Endothelial cell of umbilical vein (primary cell): ENCODE data around the gene MFSD6. TPM values are rescaled to one million over a fixed set of nuclear protein-coding genes. Genes with fewer than 3 reads are reported as not detected.

Experiments
- BruUV-seq: library from RNA; stranded (reverse); fragments of 400-500 nt; replicated peaks from 2 replicates; lab custom pipeline; 2021; lab: Mats Ljungman, UMichigan
- CTCF ChIA-PET: fragments of 300-600, 350-600 bp; sonication (Branson Sonifier 250); formaldehyde crosslinking; loops from one replicate; lab custom pipeline; 2021; ENCODE audit warnings: antibody characterized with exemption, inconsistent platforms; lab: Charles Lee
- POLR2A ChIA-PET: fragments of 300-600, 350-600 bp; sonication (Branson Sonifier 250); formaldehyde crosslinking; loops from one replicate; lab custom pipeline; 2021; ENCODE audit warnings: antibody characterized with exemption, inconsistent platforms; lab: Charles Lee
- DNase-seq: peaks from one replicate; pipeline ENCODE4 v3.0.0-alpha.2; 2011; ENCODE audit warnings: low read depth, low spot score
- FAIRE-seq: peaks from 2 replicates; lab custom pipeline; 2011; peaks lifted over from hg19 to GRCh38; lab: Jason Lieb, UNC
- H2AFZ ChIP-seq: 2 replicates; pipeline ENCODE4 v1.6.0; 2012; ENCODE audit warnings: low read depth, low read length, control low read depth, inconsistent platforms
- H3K27ac ChIP-seq: 2 replicates; pipeline ENCODE4 v1.5.1; 2011; ENCODE audit warnings: low read depth, mild to moderate bottlenecking, control low read depth, low read length, moderate library complexity; ENCODE audit not compliant: insufficient read depth
- H3K27me3 ChIP-seq, 2 experiments: 2 replicates each; pipeline versions ENCODE4 v1.6.0 to v1.6.1; 2011; ENCODE audit warnings: low read length in 2 of 2, mixed read lengths in 1 of 2; ENCODE audit not compliant: control insufficient read depth in 2 of 2, insufficient read depth in 2 of 2
- H3K36me3 ChIP-seq, 2 experiments: 2 replicates in 1 of 2; 3 replicates in 1 of 2; pipeline ENCODE4 v1.5.1; 2011; ENCODE audit warnings: low read length in 2 of 2, mild to moderate bottlenecking in 1 of 2, moderate library complexity in 1 of 2; ENCODE audit not compliant: control insufficient read depth in 2 of 2, insufficient read depth in 2 of 2; ENCODE audit errors: extremely low read depth in 1 of 2
- H3K4me1 ChIP-seq: 3 replicates; pipeline ENCODE4 v1.5.1; 2011; ENCODE audit warnings: mild to moderate bottlenecking, low read length; ENCODE audit not compliant: control insufficient read depth, insufficient read depth; ENCODE audit errors: extremely low read depth
- H3K4me2 ChIP-seq: 2 replicates; pipeline ENCODE4 v1.6.1; 2011; ENCODE audit warnings: low read length, control low read depth, mixed read lengths; ENCODE audit not compliant: insufficient read depth
- H3K4me3 ChIP-seq, 3 experiments: fragments of 200-600 bp in 1 of 3; sonication (generic), shearing (Covaris generic) in 1 of 3; replicated peaks in 1 of 3; 2 replicates each; pipeline ENCODE4 v1.5.1; 2011 to 2016; ENCODE audit warnings: control low read depth in 3 of 3, low read length in 3 of 3, mild to moderate bottlenecking in 2 of 3, inconsistent platforms in 1 of 3, low read depth in 1 of 3, moderate library complexity in 1 of 3; ENCODE audit not compliant: insufficient read depth in 1 of 3
- H3K79me2 ChIP-seq: 2 replicates; pipeline ENCODE4 v1.6.0; 2012; ENCODE audit warnings: low read length, inconsistent platforms; ENCODE audit not compliant: control insufficient read depth, insufficient read depth
- H3K9ac ChIP-seq: replicated peaks from 2 replicates; pipeline ENCODE3; 2011; ENCODE audit warnings: low read length, control low read depth; ENCODE audit not compliant: insufficient read depth; ENCODE audit errors: extremely low read depth
- H3K9me1 ChIP-seq: replicated peaks from 3 replicates; pipeline ENCODE4 v1.6.0; 2011; ENCODE audit warnings: mild to moderate bottlenecking, low read length; ENCODE audit not compliant: control insufficient read depth, insufficient read depth; ENCODE audit errors: extremely low read depth
- H3K9me3 ChIP-seq: replicated peaks from 2 replicates; pipeline ENCODE4 v1.5.1; 2012; ENCODE audit warnings: low read length, inconsistent platforms; ENCODE audit not compliant: control insufficient read depth, insufficient read depth
- H4K20me1 ChIP-seq: replicated peaks from 2 replicates; pipeline ENCODE3; 2011; ENCODE audit warnings: mild to moderate bottlenecking, low read length; ENCODE audit not compliant: control insufficient read depth, insufficient read depth; ENCODE audit errors: extremely low read depth
- EZH2 ChIP-seq: IDR thresholded peaks from 2 replicates; pipeline ENCODE4 v1.6.1; 2012; ENCODE audit warnings: borderline replicate concordance, low read depth, mild to moderate bottlenecking, moderate library complexity, low read length, inconsistent platforms; ENCODE audit not compliant: severe bottlenecking
- FOS ChIP-seq: IDR thresholded peaks from 2 replicates; pipeline ENCODE4 v1.6.1; 2011; ENCODE audit warnings: mild to moderate bottlenecking, low read length, moderate library complexity, borderline replicate concordance; ENCODE audit not compliant: insufficient read depth
- GATA2 ChIP-seq: IDR thresholded peaks from 2 replicates; pipeline ENCODE4 v1.7.0; 2011; ENCODE audit warnings: low read depth, mild to moderate bottlenecking, moderate library complexity, mixed read lengths, low read length; ENCODE audit not compliant: insufficient read length, insufficient read depth
- JUN ChIP-seq: IDR thresholded peaks from 2 replicates; pipeline ENCODE4 v1.6.1; 2011; ENCODE audit warnings: borderline replicate concordance, low read depth; ENCODE audit not compliant: insufficient read length, insufficient read depth
- MAX ChIP-seq: IDR thresholded peaks from 2 replicates; pipeline ENCODE4 v1.6.1; 2011; ENCODE audit not compliant: insufficient read depth, insufficient read length
- MYC ChIP-seq: IDR thresholded peaks from one replicate; pipeline ENCODE4 v1.6.1; 2011; ENCODE audit warnings: mild to moderate bottlenecking, low read depth, low read length
- POLR2A ChIP-seq: IDR thresholded peaks from 2 replicates; pipeline ENCODE4 v1.6.1; 2012; ENCODE audit warnings: low read depth, mild to moderate bottlenecking, control low read depth, low read length
- POLR2AphosphoS5 ChIP-seq: IDR thresholded peaks from 2 replicates; pipeline ENCODE4 v1.6.1; 2012; ENCODE audit warnings: low read depth, mild to moderate bottlenecking, control low read depth, low read length, moderate library complexity; ENCODE audit not compliant: insufficient read depth
- dilution Hi-C: fragments of 300-500 bp; cut with MboI; formaldehyde crosslinking; loops from one replicate; pipeline ENCODE4 v1.15.0; 2019; ENCODE audit warnings: low sequenced_read_pairs; ENCODE audit not compliant: extremely low pct_ligation_motif_present
- intact Hi-C: fragments of 100-400 bp; cut with micrococcal nuclease; formaldehyde crosslinking; loops from one replicate; pipeline ENCODE4 v1.10.0; 2022
- polyA plus RNA-seq, 4 experiments: library from polyadenylated mRNA; depleted of rRNA in 3 of 4; stranded (reverse) in 3 of 4; unstranded in 1 of 4; fragments of >200 nt; gene quantifications; 2 replicates each; pipeline versions ENCODE4 v1.2.1 to v1.2.3, GENCODE V29; 2011 to 2012; ENCODE audit warnings: missing spikeins in 1 of 4
- total RNA-seq: library from RNA; stranded (reverse); gene quantifications from 2 replicates; pipeline ENCODE4 v1.2.3, GENCODE V29; 2021
- TF ChIP-seq, protein P1 (sequence below), 2 donors: IDR thresholded peaks; 1 replicate in 1 of 2; 2 replicates in 1 of 2; pipeline ENCODE4 v1.5.1; 2011; ENCODE audit warnings: low read length in 2 of 2, mild to moderate bottlenecking in 2 of 2, moderate library complexity in 2 of 2, control low read depth in 1 of 2, inconsistent platforms in 1 of 2, low read depth in 1 of 2; ENCODE audit not compliant: insufficient read depth in 1 of 2; ENCODE audit errors: extremely low read depth in 1 of 2

Gene MFSD6
- total and polyA plus RNA-seq, 2 donors (not counting 3 experiments of a cell fraction or from before 2014, with no cell fraction given) = 4.3 to 4.5 TPM

GRCh38 chr2:190425221-190425866, 17.2 kb downstream of the MFSD6 start:
- ChIA-PET CTCF (interaction anchor here (1.3 kb wide), 1 partner anchor 21 kb away, joined by 5 read pairs; no protein-coding TSS in a partner anchor), POLR2A (no interaction called here)
- Histone ChIP-seq H3K9me1 (no peaks in the 10 kb centered on the region), H3K4me3 (no peak overlapping the region), H3K79me2 (no peaks in the 10 kb centered on the region), H3K27me3 (no peaks in the 10 kb centered on the region), H3K9ac (no peak overlapping the region), H3K4me1 (no peaks in the 10 kb centered on the region), H3K27ac (no peak overlapping the region), H3K9me3 (no peaks in the 10 kb centered on the region), H4K20me1 (no peaks in the 10 kb centered on the region), H2AFZ (no peak overlapping the region), H3K36me3 (no peaks in the 10 kb centered on the region), H3K4me2 (no peak overlapping the region)
- dilution Hi-C loops (no loop called here), intact Hi-C loops (no loop called here)
- DNase-seq = no peak
- no TSS peak for BruUV-seq
- no peak for FAIRE-seq
- TF ChIP-seq, protein P1, sequence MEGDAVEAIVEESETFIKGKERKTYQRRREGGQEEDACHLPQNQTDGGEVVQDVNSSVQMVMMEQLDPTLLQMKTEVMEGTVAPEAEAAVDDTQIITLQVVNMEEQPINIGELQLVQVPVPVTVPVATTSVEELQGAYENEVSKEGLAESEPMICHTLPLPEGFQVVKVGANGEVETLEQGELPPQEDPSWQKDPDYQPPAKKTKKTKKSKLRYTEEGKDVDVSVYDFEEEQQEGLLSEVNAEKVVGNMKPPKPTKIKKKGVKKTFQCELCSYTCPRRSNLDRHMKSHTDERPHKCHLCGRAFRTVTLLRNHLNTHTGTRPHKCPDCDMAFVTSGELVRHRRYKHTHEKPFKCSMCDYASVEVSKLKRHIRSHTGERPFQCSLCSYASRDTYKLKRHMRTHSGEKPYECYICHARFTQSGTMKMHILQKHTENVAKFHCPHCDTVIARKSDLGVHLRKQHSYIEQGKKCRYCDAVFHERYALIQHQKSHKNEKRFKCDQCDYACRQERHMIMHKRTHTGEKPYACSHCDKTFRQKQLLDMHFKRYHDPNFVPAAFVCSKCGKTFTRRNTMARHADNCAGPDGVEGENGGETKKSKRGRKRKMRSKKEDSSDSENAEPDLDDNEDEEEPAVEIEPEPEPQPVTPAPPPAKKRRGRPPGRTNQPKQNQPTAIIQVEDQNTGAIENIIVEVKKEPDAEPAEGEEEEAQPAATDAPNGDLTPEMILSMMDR (IDR thresholded peaks at IDR 0.05; ENCODE audit: extremely low read depth in 1 of 2, insufficient read depth in 1 of 2, low read depth in 1 of 2, low read length in 2 of 2) = no peak
- TF ChIP-seq JUN (no peak), POLR2A (no peak), FOS (no peak), MYC (no peak), EZH2 (no peak), GATA2 (no peak), MAX (no peak), POLR2AphosphoS5 (no peak)
